Breast epithelium (tissue), 3 donors: ENCODE data around the gene PDE4D.
A peak's percentile ranks its signal among the peaks of the same experiment; 100 is the strongest.

ENCODE experiments used
- POLR2AphosphoS5 ChIP-seq, 3 donors: sonication (generic); formaldehyde crosslinking; IDR thresholded peaks; one replicate each; pipeline ENCODE4 v1.6.1; 2017; ENCODE audit warnings: antibody characterized with exemption in 3 of 3
- TF ChIP-seq, protein P1 (sequence below), 3 donors: fragments of 450-650 bp; IDR thresholded peaks; one replicate each; pipeline ENCODE4 v1.5.1; 2016 to 2017; ENCODE audit warnings: antibody characterized with exemption in 3 of 3, mild to moderate bottlenecking in 3 of 3, moderate library complexity in 3 of 3

DNA sequence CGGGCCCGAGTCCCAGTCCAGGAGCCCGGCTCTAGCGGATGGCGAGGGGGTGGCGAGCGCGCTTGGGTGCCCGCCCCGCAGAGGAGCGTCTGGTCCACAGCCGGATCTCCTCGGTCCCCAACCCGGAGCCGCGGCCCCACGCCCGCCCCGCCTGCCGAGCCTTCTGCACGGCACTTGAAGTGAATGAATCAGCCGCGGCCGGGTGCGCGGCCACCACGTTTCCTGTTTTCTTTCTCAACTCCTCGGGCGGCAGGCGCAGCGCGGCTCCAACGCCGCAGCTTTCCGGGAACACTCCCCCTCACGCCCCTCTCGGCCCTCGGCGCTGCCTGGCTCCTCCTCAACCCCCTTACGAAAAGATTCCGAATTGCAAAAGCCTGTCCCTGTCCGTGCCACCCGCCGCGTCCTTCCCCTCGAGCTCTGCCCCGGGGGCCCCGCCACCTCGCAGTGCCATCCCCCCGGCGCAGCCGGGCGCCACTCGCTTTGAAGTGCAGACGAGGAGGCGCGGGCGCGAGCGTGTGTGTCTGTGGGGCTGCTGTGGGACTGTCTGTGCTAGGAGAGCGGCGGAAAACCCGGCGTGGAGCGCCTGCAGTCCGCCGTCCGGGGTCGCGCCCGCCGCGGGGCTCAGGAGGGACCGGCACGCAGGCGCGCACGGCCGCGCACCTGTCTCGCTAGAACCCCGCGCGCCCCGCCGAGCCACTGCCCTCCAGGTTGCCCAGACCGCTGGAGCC lies 854.1 kb downstream of the PDE4D start:
- TF ChIP-seq, protein P1, sequence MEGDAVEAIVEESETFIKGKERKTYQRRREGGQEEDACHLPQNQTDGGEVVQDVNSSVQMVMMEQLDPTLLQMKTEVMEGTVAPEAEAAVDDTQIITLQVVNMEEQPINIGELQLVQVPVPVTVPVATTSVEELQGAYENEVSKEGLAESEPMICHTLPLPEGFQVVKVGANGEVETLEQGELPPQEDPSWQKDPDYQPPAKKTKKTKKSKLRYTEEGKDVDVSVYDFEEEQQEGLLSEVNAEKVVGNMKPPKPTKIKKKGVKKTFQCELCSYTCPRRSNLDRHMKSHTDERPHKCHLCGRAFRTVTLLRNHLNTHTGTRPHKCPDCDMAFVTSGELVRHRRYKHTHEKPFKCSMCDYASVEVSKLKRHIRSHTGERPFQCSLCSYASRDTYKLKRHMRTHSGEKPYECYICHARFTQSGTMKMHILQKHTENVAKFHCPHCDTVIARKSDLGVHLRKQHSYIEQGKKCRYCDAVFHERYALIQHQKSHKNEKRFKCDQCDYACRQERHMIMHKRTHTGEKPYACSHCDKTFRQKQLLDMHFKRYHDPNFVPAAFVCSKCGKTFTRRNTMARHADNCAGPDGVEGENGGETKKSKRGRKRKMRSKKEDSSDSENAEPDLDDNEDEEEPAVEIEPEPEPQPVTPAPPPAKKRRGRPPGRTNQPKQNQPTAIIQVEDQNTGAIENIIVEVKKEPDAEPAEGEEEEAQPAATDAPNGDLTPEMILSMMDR (IDR thresholded peaks at IDR 0.05), result no peak
- peak in 1 of 3 donors; percentile 49 for TF ChIP-seq POLR2AphosphoS5 (IDR thresholded peaks at IDR 0.05)
